Inferior parietal cortex (tissue), 1 donor: ENCODE results near the gene ROCK2.
"Not testable (repeated sequence)": the region's sequence is repeated elsewhere in the genome, so short reads cannot be mapped to it uniquely, and the experiment has no call there.

Experiments
- DNase-seq: peaks from one replicate; pipeline ENCODE4 v3.0.0-alpha.2; 2016; ENCODE audit errors: extremely low spot score

The ROCK2 gene

GRCh38 chr2:11236335-11236734 lies 108.1 kb downstream of the ROCK2 start:
- no peak for DNase-seq

GRCh38 chr2:11235583-11235982 lies 108.9 kb downstream of the ROCK2 start:
- no peak for DNase-seq

- DNase-seq, result peak; percentile 55
Measured at GRCh38 chr2:11234309-11234708, 110.1 kb downstream of the ROCK2 start.

- DNase-seq, result not testable (repeated sequence)
Measured at GRCh38 chr2:11231193-11231592, 113.2 kb downstream of the ROCK2 start.

GRCh38 chr2:11228692-11229091 lies 115.7 kb downstream of the ROCK2 start:
- DNase-seq, result no peak

GRCh38 chr2:11227595-11227994 lies 116.8 kb downstream of the ROCK2 start:
- DNase-seq, result no peak

GRCh38 chr2:11224887-11225286 lies 119.5 kb downstream of the ROCK2 start:
- DNase-seq, result no peak

GRCh38 chr2:11222845-11223244 lies 121.6 kb downstream of the ROCK2 start:
- DNase-seq, result no peak

GRCh38 chr2:11220445-11220844 lies 124.0 kb downstream of the ROCK2 start:
- DNase-seq, result no peak

- DNase-seq, result no peak
Measured at GRCh38 chr2:11215407-11215806, 129.0 kb downstream of the ROCK2 start.

- DNase-seq, result no peak
Measured at GRCh38 chr2:11214770-11215169, 129.7 kb downstream of the ROCK2 start.

- no peak for DNase-seq
Measured at GRCh38 chr2:11213975-11214374, 130.5 kb downstream of the ROCK2 start.

GRCh38 chr2:11213090-11213638 lies 131.3 kb downstream of the ROCK2 start:
- DNase-seq, result no peak

GRCh38 chr2:11212645-11213044 lies 131.8 kb downstream of the ROCK2 start:
- no peak for DNase-seq

- no peak for DNase-seq
Measured at GRCh38 chr2:11208083-11208482, 136.4 kb downstream of the ROCK2 start.

- no peak for DNase-seq
Measured at GRCh38 chr2:11203480-11203879, 141.0 kb downstream of the ROCK2 start.

GRCh38 chr2:11201969-11202368 lies 142.5 kb downstream of the ROCK2 start:
- no peak for DNase-seq

GRCh38 chr2:11200651-11201050 lies 143.8 kb downstream of the ROCK2 start:
- DNase-seq, result no peak

GRCh38 chr2:11196246-11196645 lies 148.2 kb downstream of the ROCK2 start:
- DNase-seq, result no peak

- DNase-seq, result no peak
Measured at GRCh38 chr2:11187731-11188130, 156.7 kb downstream of the ROCK2 start.

GRCh38 chr2:11187083-11187619 lies 157.3 kb downstream of the ROCK2 start:
- DNase-seq, result no peak

GRCh38 chr2:11186145-11186544 lies 158.3 kb downstream of the ROCK2 start:
- no peak for DNase-seq

GRCh38 chr2:11182951-11183350 lies 161.5 kb downstream of the ROCK2 start:
- DNase-seq, result no peak

- DNase-seq, result no peak
Measured at GRCh38 chr2:11180653-11181052, 163.8 kb downstream of the ROCK2 start.
